Activated CD4-positive, alpha-beta memory T cell treated with anti-CD3 and anti-CD28 coated beads for 36 hours (primary cell): ENCODE results near the gene RETREG1. TPM values are rescaled to one million over a fixed set of nuclear protein-coding genes. Genes with fewer than 3 reads are reported as not detected.
"Not testable (repeated sequence)": the region's sequence is repeated elsewhere in the genome, so short reads cannot be mapped to it uniquely, and the experiment has no call there.

Experiments
- CTCF ChIA-PET: fragments of 350-600 bp; sonication (Branson Sonifier 250); formaldehyde crosslinking; loops from one replicate; lab custom pipeline; 2021; ENCODE audit warnings: antibody characterized with exemption, inconsistent platforms; lab: Charles Lee
- POLR2A ChIA-PET: fragments of 350-600 bp; sonication (Branson Sonifier 250); formaldehyde crosslinking; loops from one replicate; lab custom pipeline; 2021; ENCODE audit warnings: antibody characterized with exemption; lab: Charles Lee
- DNase-seq: peaks from one replicate; pipeline ENCODE4 v3.0.0-alpha.2; 2020
- H3K27ac Mint-ChIP-seq: one replicate; pipeline ENCODE4 v1.8.0; 2021; ENCODE audit warnings: mixed read lengths
- H3K27me3 Mint-ChIP-seq: one replicate; pipeline ENCODE4 v1.8.0; 2021; ENCODE audit warnings: mixed read lengths
- H3K36me3 Mint-ChIP-seq: one replicate; pipeline ENCODE4 v1.8.0; 2021; ENCODE audit warnings: mixed read lengths
- H3K4me1 Mint-ChIP-seq: one replicate; pipeline ENCODE4 v1.8.0; 2021; ENCODE audit warnings: low read depth, mixed read lengths
- H3K4me3 Mint-ChIP-seq: one replicate; pipeline ENCODE4 v1.8.0; 2021; ENCODE audit warnings: mild to moderate bottlenecking, mixed read lengths
- H3K9me3 Mint-ChIP-seq: one replicate; pipeline ENCODE4 v1.8.0; 2021; ENCODE audit warnings: mixed read lengths
- intact Hi-C: fragments of 100-400 bp; cut with micrococcal nuclease; formaldehyde crosslinking; loops from one replicate; pipeline ENCODE4 v1.15.1; 2023
- total RNA-seq, 2 experiments: library from RNA; stranded (reverse); gene quantifications; one replicate each; pipeline ENCODE4 v1.2.3, GENCODE V29; 2021

Gene RETREG1
- total RNA-seq, 2 experiments from 2014 or later = 8.1 to 10.1 TPM

DNA sequence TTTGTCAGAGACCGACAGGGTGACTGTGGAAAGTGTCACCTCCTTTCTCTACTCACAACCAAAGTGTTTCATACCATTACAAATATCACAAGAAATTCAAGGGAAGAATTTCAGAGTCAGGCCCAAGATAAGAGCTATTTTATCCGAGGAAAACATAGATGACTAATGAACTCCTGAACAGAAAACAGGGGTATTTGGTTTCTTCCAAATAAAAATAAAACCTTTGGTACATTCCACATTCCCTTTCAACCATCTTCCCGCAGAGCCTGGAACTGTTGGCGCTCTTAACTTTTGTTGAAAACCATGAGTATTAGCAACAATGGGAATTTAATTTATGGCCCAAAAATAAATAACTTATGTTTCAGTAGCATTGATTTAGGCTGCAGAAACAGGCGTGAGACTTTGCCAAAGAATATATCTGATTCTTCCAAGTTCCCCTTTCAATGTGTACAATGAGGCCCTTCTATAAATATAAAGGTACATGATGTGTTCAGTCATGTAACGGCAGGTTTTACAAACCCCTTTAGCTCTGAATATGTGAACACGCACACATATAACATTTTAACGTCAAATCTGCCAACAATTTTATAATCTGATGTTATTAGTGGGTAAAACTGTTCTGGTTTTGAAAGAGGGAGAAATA lies 69.5 kb downstream of the RETREG1 start:
- Mint-ChIP-seq H3K9me3 (no peaks in the 10 kb centered on the region), H3K4me1 (peaks cover 12% of the 10 kb centered on the region), H3K4me3 (no peak overlapping the region), H3K27me3 (no peaks in the 10 kb centered on the region), H3K27ac (no peak overlapping the region), H3K36me3 (no peaks in the 10 kb centered on the region)
- intact Hi-C loops = no loop called here
- no peak for DNase-seq
- POLR2A ChIA-PET = no interaction called here
- CTCF ChIA-PET = interaction anchor here (0.6 to 1.8 kb wide), 4 partner anchors 38 to 387 kb away, joined by 3 to 6 read pairs (median 4); no protein-coding TSS in a partner anchor

- ChIA-PET CTCF (interaction anchor here (0.6 kb wide), 1 partner anchor 89 kb away, joined by 3 read pairs; no protein-coding TSS in a partner anchor), POLR2A (no interaction called here)
- intact Hi-C loops = no loop called here
- no peaks in the 10 kb centered on the region for H3K9me3 Mint-ChIP-seq
- no peaks in the 10 kb centered on the region for H3K27me3 Mint-ChIP-seq
- H3K36me3 Mint-ChIP-seq = no peaks in the 10 kb centered on the region
- no peak overlapping the region for H3K4me3 Mint-ChIP-seq
- DNase-seq = no peak
- no peak overlapping the region for H3K27ac Mint-ChIP-seq
- H3K4me1 Mint-ChIP-seq = peaks cover 16% of the 10 kb centered on the region
Observed at GRCh38 chr5:16546732-16547131, 70.1 kb downstream of the RETREG1 start.

- Mint-ChIP-seq H3K27ac (no peak overlapping the region), H3K36me3 (no peaks in the 10 kb centered on the region), H3K4me3 (no peak overlapping the region), H3K9me3 (no peaks in the 10 kb centered on the region), H3K4me1 (peaks cover 25% of the 10 kb centered on the region), H3K27me3 (no peaks in the 10 kb centered on the region)
- intact Hi-C loops = no loop called here
- no peak for DNase-seq
- POLR2A ChIA-PET = no interaction called here
- CTCF ChIA-PET = interaction anchor here (1.0 to 1.1 kb wide), 2 partner anchors 23 to 55 kb away, joined by 3 to 5 read pairs; no protein-coding TSS in a partner anchor
Observed at GRCh38 chr5:16544607-16545374, 72.0 kb downstream of the RETREG1 start.

- H3K27ac Mint-ChIP-seq, H3K36me3 Mint-ChIP-seq, H3K4me3 Mint-ChIP-seq, H3K9me3 Mint-ChIP-seq, POLR2A ChIA-PET, intact Hi-C loops, DNase-seq, H3K27me3 Mint-ChIP-seq: not testable (repeated sequence)
- peaks cover 25% of the 10 kb centered on the region for H3K4me1 Mint-ChIP-seq
- CTCF ChIA-PET = interaction anchor here (1.9 kb wide), 1 partner anchor 9 kb away, joined by 8 read pairs; no protein-coding TSS in a partner anchor
Observed at GRCh38 chr5:16543206-16543605, 73.6 kb downstream of the RETREG1 start.

DNA sequence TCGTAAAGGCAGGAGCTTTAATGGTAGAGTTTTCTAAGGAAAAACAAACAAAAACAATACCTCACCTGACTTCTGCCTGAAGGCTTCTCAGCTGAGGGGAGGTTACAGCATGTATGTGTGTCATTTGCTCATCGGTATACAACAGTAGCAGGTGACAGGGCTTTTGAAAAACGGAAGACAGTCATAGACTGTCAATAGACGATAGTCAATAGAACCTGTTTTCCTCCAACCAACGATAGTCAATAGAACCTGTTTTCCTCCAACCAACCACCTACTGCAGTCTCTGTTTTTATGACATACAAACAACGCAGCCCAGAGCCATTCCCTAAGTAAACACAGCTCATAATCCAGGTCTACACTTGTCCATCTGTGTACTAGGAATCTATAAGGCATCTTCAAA lies 74.6 kb downstream of the RETREG1 start:
- ChIA-PET POLR2A (no interaction called here), CTCF (interaction anchor here (1.9 kb wide), 1 partner anchor 10 kb away, joined by 8 read pairs; no protein-coding TSS in a partner anchor)
- Mint-ChIP-seq H3K9me3 (no peaks in the 10 kb centered on the region), H3K27me3 (no peaks in the 10 kb centered on the region), H3K4me3 (no peak overlapping the region), H3K4me1 (peaks cover 25% of the 10 kb centered on the region), H3K36me3 (peaks cover 3% of the 10 kb centered on the region), H3K27ac (no peak overlapping the region)
- intact Hi-C loops = no loop called here
- no peak for DNase-seq

DNA sequence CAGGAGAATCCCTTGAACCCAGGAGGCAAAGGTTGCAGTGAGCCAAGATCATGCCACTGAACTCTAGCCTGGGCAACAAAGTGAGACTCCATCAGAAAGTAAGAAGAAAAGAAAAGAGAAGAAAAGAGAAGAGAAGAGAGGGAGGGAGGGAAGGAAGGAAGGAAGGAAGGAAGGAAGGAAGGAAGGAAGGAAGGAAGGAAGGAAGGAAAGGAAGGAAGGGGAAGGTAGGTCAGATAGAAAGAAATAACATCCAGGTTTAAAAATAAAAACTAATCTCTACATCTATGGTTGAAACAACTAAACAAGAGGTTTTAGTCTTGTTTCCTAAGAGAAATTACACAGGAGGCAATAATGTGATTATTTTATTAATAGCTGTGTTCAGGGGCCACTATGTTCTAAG lies 75.2 kb downstream of the RETREG1 start:
- H3K27me3 Mint-ChIP-seq, POLR2A ChIA-PET, H3K36me3 Mint-ChIP-seq, DNase-seq, H3K27ac Mint-ChIP-seq, intact Hi-C loops, H3K9me3 Mint-ChIP-seq, H3K4me3 Mint-ChIP-seq: not testable (repeated sequence)
- CTCF ChIA-PET = interaction anchor here (1.9 kb wide), 1 partner anchor 11 kb away, joined by 8 read pairs; no protein-coding TSS in a partner anchor
- peaks cover 22% of the 10 kb centered on the region for H3K4me1 Mint-ChIP-seq

DNA sequence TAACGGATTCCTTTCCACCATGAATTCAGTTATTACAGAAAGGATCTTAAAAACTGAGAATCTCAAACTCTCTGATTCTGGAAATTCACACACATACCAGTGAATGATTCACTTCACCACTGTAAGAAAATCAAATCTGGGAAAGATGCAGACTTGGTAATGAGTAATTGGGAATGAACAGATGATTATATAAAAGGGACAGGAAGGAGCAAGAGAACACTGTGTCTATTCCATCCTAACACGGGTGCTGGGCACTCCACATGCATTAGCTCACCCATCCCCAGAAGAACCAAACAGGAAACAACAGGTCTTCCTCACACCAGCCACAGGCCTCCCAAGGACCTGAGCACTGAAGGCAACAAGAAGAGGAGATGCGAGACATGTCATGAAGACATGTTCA lies 76.4 kb downstream of the RETREG1 start:
- peaks cover 4% of the 10 kb centered on the region for H3K36me3 Mint-ChIP-seq
- no peak overlapping the region for H3K27ac Mint-ChIP-seq
- intact Hi-C loops = no loop called here
- no peak for DNase-seq
- no peak overlapping the region for H3K4me3 Mint-ChIP-seq
- H3K9me3 Mint-ChIP-seq = no peaks in the 10 kb centered on the region
- H3K27me3 Mint-ChIP-seq = no peaks in the 10 kb centered on the region
- ChIA-PET CTCF (no interaction called here), POLR2A (no interaction called here)
- H3K4me1 Mint-ChIP-seq = peaks cover 21% of the 10 kb centered on the region

DNA sequence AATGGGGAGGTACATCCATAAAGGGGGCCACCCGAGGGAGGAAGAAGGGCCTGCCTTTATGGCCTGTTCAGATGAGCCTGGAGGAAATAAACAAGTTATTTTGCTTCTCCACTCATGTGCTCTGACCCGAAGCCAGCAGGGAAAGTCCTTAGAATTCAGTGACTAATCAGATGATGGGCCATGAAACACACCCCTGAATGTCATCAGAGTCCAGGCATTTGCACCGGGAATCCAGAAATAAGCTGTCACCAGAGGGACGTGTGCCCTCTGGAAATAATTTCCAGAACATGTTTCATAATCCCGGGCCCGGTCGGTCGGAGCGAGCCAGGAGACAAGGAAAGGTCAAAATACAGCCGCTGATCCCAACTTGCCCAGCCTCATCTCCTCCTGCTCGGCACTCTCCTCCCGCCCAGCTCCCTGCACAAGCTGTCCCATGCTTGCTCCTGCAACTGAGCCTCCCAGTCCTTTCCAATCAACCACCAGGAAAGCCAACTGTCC lies 77.6 kb downstream of the RETREG1 start:
- Mint-ChIP-seq H3K9me3 (no peaks in the 10 kb centered on the region), H3K27ac (no peak overlapping the region), H3K27me3 (no peaks in the 10 kb centered on the region), H3K36me3 (peaks cover 6% of the 10 kb centered on the region), H3K4me3 (no peak overlapping the region), H3K4me1 (peaks cover 20% of the 10 kb centered on the region)
- POLR2A ChIA-PET = no interaction called here
- intact Hi-C loops = no loop called here
- DNase-seq = no peak
- CTCF ChIA-PET = no interaction called here

DNA sequence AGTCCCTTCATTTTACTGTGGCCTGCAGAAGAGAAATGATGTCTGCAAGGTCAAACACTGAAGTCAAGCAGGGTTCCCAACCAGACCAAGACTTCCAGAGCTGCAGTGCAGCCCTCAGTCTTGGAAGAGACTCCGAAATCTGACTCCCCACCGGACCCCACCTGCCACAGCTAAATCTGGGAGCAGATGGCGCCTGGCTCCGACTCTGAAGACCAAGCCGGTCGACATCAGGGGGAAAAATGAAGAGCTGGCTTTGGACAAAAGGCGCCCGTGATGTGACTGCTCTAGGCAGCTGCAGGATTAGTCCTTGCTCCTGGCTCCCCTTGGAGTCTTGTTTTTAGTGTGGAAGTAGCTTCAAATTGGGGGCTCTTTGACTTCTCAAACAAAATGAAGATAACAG lies 78.8 kb downstream of the RETREG1 start:
- ChIA-PET CTCF (interaction anchor here (1.0 kb wide), 1 partner anchor 14 kb away, joined by 3 read pairs; no protein-coding TSS in a partner anchor), POLR2A (no interaction called here)
- Mint-ChIP-seq H3K36me3 (peaks cover 6% of the 10 kb centered on the region), H3K9me3 (no peaks in the 10 kb centered on the region), H3K27me3 (no peaks in the 10 kb centered on the region), H3K4me1 (peaks cover 18% of the 10 kb centered on the region), H3K27ac (no peak overlapping the region), H3K4me3 (no peak overlapping the region)
- intact Hi-C loops = no loop called here
- DNase-seq = no peak

- Mint-ChIP-seq H3K27me3 (no peaks in the 10 kb centered on the region), H3K9me3 (no peaks in the 10 kb centered on the region), H3K36me3 (peaks cover 6% of the 10 kb centered on the region), H3K27ac (no peak overlapping the region), H3K4me3 (no peak overlapping the region), H3K4me1 (peaks cover 9% of the 10 kb centered on the region)
- no peak for DNase-seq
- intact Hi-C loops = no loop called here
- POLR2A ChIA-PET = no interaction called here
- CTCF ChIA-PET = interaction anchor here (1.1 to 1.3 kb wide), 2 partner anchors 14 to 15 kb away, joined by 4 read pairs; no protein-coding TSS in a partner anchor
Observed at GRCh38 chr5:16536818-16537217, 80.0 kb downstream of the RETREG1 start.

DNA sequence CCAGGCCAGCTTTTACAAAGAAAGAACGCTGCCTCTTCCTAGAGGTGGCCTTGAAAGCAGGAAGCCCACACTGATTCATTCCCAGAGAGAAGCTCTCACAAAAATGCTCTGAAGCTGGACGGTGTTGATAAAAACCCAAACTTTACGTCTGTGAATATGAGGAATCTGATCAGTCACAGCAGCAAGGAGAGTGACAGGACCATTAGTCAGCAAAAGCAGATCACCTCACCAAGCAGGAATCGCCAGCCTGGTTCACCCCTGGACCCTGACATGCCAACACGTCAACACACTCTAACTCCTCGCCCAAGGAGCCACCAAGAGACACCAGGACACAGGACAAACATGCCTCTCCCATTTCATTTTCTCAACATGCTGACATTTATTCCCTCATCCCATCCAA lies 80.6 kb downstream of the RETREG1 start:
- ChIA-PET CTCF (interaction anchor here (1.1 to 1.9 kb wide), 3 partner anchors 14 to 16 kb away, joined by 4 read pairs; no protein-coding TSS in a partner anchor), POLR2A (no interaction called here)
- DNase-seq = no peak
- Mint-ChIP-seq H3K36me3 (peaks cover 6% of the 10 kb centered on the region), H3K4me1 (peaks cover 9% of the 10 kb centered on the region), H3K4me3 (no peak overlapping the region), H3K27me3 (no peaks in the 10 kb centered on the region), H3K9me3 (no peaks in the 10 kb centered on the region), H3K27ac (no peak overlapping the region)
- intact Hi-C loops = no loop called here

DNA sequence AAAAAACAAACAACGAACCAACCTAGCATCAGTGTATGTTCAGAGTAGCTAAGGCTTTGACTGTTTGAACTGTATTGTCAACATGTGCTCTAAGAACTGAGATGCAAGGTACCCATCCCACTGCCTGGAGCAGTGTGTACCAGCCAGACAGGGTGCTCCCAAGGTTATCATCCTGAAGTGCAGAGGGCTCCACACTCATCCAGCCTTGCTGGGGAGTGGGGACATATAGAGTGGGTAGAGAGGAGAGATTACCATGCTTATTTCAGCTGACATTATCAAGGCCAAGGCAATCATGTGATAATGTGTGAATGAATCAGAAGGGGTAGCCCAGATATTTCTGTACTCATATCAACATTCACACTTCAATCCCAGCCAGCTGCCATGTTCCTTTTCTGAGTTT lies 82.5 kb downstream of the RETREG1 start:
- no peak for DNase-seq
- intact Hi-C loops = no loop called here
- Mint-ChIP-seq H3K36me3 (peaks cover 5% of the 10 kb centered on the region), H3K4me1 (no peaks in the 10 kb centered on the region), H3K9me3 (no peaks in the 10 kb centered on the region), H3K27me3 (no peaks in the 10 kb centered on the region), H3K4me3 (no peak overlapping the region), H3K27ac (no peak overlapping the region)
- ChIA-PET POLR2A (no interaction called here), CTCF (interaction anchor here (1.9 kb wide), 1 partner anchor 18 kb away, joined by 4 read pairs; no protein-coding TSS in a partner anchor)
